HepG2 (cell line): ENCODE measurements around the gene NUB1. TPM values are rescaled to one million over a fixed set of nuclear protein-coding genes. Genes with fewer than 3 reads are reported as not detected.

Experiments
- FOXA1 ChIP-seq, 2 experiments: fragments of 450-650 bp in 1 of 2; sonication (generic) in 1 of 2; formaldehyde crosslinking in 1 of 2; IDR thresholded peaks; 2 replicates each; pipeline versions ENCODE4 v1.4.0 to v1.6.1; 2016 to 2020; ENCODE audit warnings: missing genetic modification reagents in 1 of 2
- KLF16 ChIP-seq, 2 experiments: sonication (generic) in 1 of 2; formaldehyde crosslinking in 1 of 2; IDR thresholded peaks; 2 replicates each; pipeline versions ENCODE4 v1.6.1 to v1.8.0; 2016 to 2023; ENCODE audit warnings: missing genetic modification reagents in 2 of 2, missing compliant biosample characterization in 1 of 2
- ZNF580 ChIP-seq: IDR thresholded peaks from 2 replicates; pipeline ENCODE4 v1.6.1; 2016; ENCODE audit warnings: low read depth, borderline replicate concordance
- polyA plus RNA-seq, 8 experiments: library from polyadenylated mRNA; depleted of rRNA in 3 of 8; stranded (reverse) in 7 of 8; unstranded in 1 of 8; fragments of >200 nt; fragmentation: Illumina TruSeq in 4 of 8; extraction: Trizol in 4 of 8; gene quantifications; 2 replicates each; pipeline versions ENCODE4 v1.2.1 to v1.2.3, GENCODE V29; 2011 to 2016; ENCODE audit warnings: low read depth in 4 of 8, missing spikeins in 1 of 8, mixed read lengths in 1 of 8; ENCODE audit not compliant: insufficient read depth in 1 of 8
- total RNA-seq, 5 experiments: library from RNA; depleted of rRNA; stranded (reverse); fragments of >200 nt; fragmentation: Illumina TruSeq; extraction: Trizol; gene quantifications; 2 replicates each; pipeline ENCODE4 v1.2.3, GENCODE V29; 2016; ENCODE audit warnings: low read depth in 1 of 5
- TF ChIP-seq, protein P1 (sequence below), 2 experiments: sonication (generic) in 1 of 2; formaldehyde crosslinking in 1 of 2; IDR thresholded peaks; 2 replicates each; pipeline versions ENCODE4 v1.6.1 to v1.9.0; 2014 to 2022; ENCODE audit warnings: antibody characterized with exemption in 1 of 2, borderline replicate concordance in 1 of 2, inconsistent platforms in 1 of 2, low read depth in 1 of 2, missing genetic modification reagents in 1 of 2
- TF ChIP-seq, protein P2 (sequence below): sonication (generic); formaldehyde crosslinking; IDR thresholded peaks from 2 replicates; pipeline ENCODE4 v1.5.0; 2020; ENCODE audit warnings: mild to moderate bottlenecking, missing genetic modification reagents, borderline replicate concordance

NUB1 gene
- total and polyA plus RNA-seq, 2 of the 13 experiments (the other 11 are each of a cell fraction or from before 2014, with no cell fraction given), result 27.1 to 37.0 TPM

- TF ChIP-seq, protein P1, sequence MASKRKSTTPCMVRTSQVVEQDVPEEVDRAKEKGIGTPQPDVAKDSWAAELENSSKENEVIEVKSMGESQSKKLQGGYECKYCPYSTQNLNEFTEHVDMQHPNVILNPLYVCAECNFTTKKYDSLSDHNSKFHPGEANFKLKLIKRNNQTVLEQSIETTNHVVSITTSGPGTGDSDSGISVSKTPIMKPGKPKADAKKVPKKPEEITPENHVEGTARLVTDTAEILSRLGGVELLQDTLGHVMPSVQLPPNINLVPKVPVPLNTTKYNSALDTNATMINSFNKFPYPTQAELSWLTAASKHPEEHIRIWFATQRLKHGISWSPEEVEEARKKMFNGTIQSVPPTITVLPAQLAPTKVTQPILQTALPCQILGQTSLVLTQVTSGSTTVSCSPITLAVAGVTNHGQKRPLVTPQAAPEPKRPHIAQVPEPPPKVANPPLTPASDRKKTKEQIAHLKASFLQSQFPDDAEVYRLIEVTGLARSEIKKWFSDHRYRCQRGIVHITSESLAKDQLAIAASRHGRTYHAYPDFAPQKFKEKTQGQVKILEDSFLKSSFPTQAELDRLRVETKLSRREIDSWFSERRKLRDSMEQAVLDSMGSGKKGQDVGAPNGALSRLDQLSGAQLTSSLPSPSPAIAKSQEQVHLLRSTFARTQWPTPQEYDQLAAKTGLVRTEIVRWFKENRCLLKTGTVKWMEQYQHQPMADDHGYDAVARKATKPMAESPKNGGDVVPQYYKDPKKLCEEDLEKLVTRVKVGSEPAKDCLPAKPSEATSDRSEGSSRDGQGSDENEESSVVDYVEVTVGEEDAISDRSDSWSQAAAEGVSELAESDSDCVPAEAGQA (IDR thresholded peaks at IDR 0.05; ENCODE audit: low read depth), result no peak
- TF ChIP-seq, protein P1 (CRISPR knock-in tag; IDR thresholded peaks at IDR 0.05; ENCODE audit: borderline replicate concordance), result no peak
- TF ChIP-seq, protein P2, sequence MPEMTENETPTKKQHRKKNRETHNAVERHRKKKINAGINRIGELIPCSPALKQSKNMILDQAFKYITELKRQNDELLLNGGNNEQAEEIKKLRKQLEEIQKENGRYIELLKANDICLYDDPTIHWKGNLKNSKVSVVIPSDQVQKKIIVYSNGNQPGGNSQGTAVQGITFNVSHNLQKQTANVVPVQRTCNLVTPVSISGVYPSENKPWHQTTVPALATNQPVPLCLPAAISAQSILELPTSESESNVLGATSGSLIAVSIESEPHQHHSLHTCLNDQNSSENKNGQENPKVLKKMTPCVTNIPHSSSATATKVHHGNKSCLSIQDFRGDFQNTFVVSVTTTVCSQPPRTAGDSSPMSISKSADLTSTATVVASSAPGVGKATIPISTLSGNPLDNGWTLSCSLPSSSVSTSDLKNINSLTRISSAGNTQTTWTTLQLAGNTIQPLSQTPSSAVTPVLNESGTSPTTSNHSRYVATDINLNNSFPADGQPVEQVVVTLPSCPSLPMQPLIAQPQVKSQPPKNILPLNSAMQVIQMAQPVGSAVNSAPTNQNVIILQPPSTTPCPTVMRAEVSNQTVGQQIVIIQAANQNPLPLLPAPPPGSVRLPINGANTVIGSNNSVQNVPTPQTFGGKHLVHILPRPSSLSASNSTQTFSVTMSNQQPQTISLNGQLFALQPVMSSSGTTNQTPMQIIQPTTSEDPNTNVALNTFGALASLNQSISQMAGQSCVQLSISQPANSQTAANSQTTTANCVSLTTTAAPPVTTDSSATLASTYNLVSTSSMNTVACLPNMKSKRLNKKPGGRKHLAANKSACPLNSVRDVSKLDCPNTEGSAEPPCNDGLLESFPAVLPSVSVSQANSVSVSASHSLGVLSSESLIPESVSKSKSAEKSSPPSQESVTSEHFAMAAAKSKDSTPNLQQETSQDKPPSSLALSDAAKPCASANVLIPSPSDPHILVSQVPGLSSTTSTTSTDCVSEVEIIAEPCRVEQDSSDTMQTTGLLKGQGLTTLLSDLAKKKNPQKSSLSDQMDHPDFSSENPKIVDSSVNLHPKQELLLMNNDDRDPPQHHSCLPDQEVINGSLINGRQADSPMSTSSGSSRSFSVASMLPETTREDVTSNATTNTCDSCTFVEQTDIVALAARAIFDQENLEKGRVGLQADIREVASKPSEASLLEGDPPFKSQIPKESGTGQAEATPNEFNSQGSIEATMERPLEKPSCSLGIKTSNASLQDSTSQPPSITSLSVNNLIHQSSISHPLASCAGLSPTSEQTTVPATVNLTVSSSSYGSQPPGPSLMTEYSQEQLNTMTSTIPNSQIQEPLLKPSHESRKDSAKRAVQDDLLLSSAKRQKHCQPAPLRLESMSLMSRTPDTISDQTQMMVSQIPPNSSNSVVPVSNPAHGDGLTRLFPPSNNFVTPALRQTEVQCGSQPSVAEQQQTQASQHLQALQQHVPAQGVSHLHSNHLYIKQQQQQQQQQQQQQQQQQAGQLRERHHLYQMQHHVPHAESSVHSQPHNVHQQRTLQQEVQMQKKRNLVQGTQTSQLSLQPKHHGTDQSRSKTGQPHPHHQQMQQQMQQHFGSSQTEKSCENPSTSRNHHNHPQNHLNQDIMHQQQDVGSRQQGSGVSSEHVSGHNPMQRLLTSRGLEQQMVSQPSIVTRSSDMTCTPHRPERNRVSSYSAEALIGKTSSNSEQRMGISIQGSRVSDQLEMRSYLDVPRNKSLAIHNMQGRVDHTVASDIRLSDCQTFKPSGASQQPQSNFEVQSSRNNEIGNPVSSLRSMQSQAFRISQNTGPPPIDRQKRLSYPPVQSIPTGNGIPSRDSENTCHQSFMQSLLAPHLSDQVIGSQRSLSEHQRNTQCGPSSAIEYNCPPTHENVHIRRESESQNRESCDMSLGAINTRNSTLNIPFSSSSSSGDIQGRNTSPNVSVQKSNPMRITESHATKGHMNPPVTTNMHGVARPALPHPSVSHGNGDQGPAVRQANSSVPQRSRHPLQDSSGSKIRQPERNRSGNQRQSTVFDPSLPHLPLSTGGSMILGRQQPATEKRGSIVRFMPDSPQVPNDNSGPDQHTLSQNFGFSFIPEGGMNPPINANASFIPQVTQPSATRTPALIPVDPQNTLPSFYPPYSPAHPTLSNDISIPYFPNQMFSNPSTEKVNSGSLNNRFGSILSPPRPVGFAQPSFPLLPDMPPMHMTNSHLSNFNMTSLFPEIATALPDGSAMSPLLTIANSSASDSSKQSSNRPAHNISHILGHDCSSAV (CRISPR knock-in tag), result no peak
- TF ChIP-seq FOXA1 (IDR thresholded peaks at IDR 0.05) (no peak), FOXA1 (CRISPR knock-in tag; IDR thresholded peaks at IDR 0.05) (no peak), KLF16 (CRISPR knock-in tag; IDR thresholded peaks at IDR 0.05) (no peak), ZNF580 (CRISPR knock-in tag) (no peak)
Measured at GRCh38 chr7:151412318-151412717, 70.7 kb downstream of the NUB1 start (continued).
